Measurements from ENCODE around the gene CD300LB.

GRCh38 chr17:74516561-74517328 lies 14.5 kb downstream of the CD300LB start:
- TF ChIP-seq CTCF (IDR thresholded peaks at IDR 0.05; ENCODE audit: borderline replicate concordance, extremely low read depth, low read length, poor library complexity, severe bottlenecking) (no peak), EZH2 (IDR thresholded peaks at IDR 0.05; ENCODE audit: borderline replicate concordance, low read depth, low read length, severe bottlenecking) (no peak)

Data from DND-41 (cell line).